Measurements from ENCODE around the gene DNAJC5. TPM values are rescaled to one million over a fixed set of nuclear protein-coding genes. Genes with fewer than 3 reads are reported as not detected.
A peak's percentile ranks its signal among the peaks of the same experiment; 100 is the strongest.

DNAJC5 gene
- total and polyA plus RNA-seq, 2 donors (not counting 1 experiment from before 2014, with no cell fraction given): 12.2 to 33.3 TPM

DNA sequence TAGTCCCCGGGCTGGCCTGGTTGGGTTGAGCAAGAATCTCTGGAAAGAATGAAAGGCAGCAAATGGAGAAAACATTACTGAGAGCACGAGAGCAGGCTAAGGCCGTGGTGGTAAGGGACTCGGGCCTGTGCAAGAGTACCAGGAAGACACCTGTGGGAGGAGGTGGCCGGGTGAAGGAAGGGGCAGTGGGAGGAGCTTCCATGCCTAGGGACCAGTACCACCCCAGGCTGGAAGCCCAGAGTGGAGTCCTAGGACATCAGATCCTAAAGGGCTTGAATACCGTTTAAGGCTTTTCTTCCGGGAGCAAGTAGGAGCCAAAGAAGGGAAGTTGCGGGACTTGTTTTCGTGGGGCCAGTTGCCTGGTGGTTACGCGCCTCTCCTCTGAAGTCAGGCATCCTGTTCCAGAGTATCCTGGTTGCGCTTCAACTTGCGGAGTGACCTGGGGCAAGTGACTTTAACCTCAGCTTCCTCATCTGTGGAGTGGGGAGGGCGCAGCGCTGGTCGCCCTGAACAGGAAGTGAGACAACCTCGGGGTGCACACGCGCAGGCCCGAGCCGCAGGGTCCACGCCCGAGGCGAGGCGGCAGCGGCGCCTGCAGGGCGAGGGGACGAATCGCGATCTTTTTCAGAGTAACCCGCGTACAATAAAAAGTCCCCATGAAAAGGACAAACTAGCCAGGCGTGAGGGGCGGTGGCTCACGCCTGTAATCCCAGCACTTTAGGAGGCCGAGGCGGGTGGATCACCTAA, 31.0 kb upstream of the DNAJC5 start:
- H3K27me3 Mint-ChIP-seq: no peaks in the 10 kb centered on the region
- Histone ChIP-seq H3K4me1 (ENCODE audit: control insufficient read depth in 2 of 2, insufficient read depth in 2 of 2, low read length in 2 of 2) (peaks cover 18 to 24% of the 10 kb centered on the region in 2 donors), H3K4me2 (replicated peaks; ENCODE audit: low read depth, low read length, poor library complexity, severe bottlenecking) (peak overlapping the region; percentile 94), H3K27me3 (replicated peaks in 1 of 4; ENCODE audit: control extremely low read depth in 1 of 4, control insufficient read depth in 3 of 4, insufficient read depth in 4 of 4, low read length in 3 of 4) (no peaks in the 10 kb centered on the region), H3K9me3 (ENCODE audit: control extremely low read depth in 1 of 3, control insufficient read depth in 2 of 3, insufficient read depth in 1 of 3, low read length in 2 of 3) (no peaks in the 10 kb centered on the region), H3K27ac (ENCODE audit: low read length in 2 of 2) (peak overlapping the region; percentile 89 to 90), H3K9ac (ENCODE audit: low read length) (peak overlapping the region; percentile 85), H3K4me3 (ENCODE audit: control extremely low read depth in 1 of 5, extremely low read depth in 1 of 5, insufficient read depth in 1 of 5, low read depth in 2 of 5, low read length in 4 of 5) (peak overlapping the region; percentile 39 to 97 (median 86)), H2AFZ (ENCODE audit: insufficient read depth, low read depth, low read length, poor library complexity, severe bottlenecking) (peak overlapping the region; percentile 85), H4K20me1 (ENCODE audit: control insufficient read depth, insufficient read depth, low read length, poor library complexity, severe bottlenecking) (peaks cover 10% of the 10 kb centered on the region), H3K36me3 (replicated peaks in 1 of 2; ENCODE audit: control extremely low read depth in 1 of 2, control insufficient read depth in 1 of 2, extremely low read depth in 1 of 2, insufficient read depth in 2 of 2, low read length in 1 of 2) (peaks cover 0 to 10% of the 10 kb centered on the region in 2 experiments), H3K79me2 (ENCODE audit: control insufficient read depth, insufficient read depth, low read length) (peaks cover 39% of the 10 kb centered on the region)
- H3K9me3 Mint-ChIP-seq (ENCODE audit: insufficient read depth): no peaks in the 10 kb centered on the region
- CTCF ChIA-PET: interaction anchor here (0.7 to 4.4 kb wide), 17 partner anchors 76 to 370 kb away, joined by 3 to 29 read pairs (median 7); partner anchors contain the start of genes ARFRP1, LIME1, PRPF6 and PTK6
- H3K27ac Mint-ChIP-seq: peak overlapping the region; percentile 97
- ATAC-seq (ENCODE audit: low read depth) (peak; percentile 77), DNase-seq (peak; percentile 95)
- intact Hi-C loops (cut with micrococcal nuclease): loop anchor here (1.0 to 2.0 kb wide), 7 partner anchors 78 to 368 kb away; partner anchors contain the start of genes SLC2A4RG and UCKL1
- no peak for TF ChIP-seq EZH2 (IDR thresholded peaks at IDR 0.05; ENCODE audit: borderline replicate concordance, insufficient read depth, low read depth, low read length, poor library complexity, severe bottlenecking)
- TF ChIP-seq, protein P1, sequence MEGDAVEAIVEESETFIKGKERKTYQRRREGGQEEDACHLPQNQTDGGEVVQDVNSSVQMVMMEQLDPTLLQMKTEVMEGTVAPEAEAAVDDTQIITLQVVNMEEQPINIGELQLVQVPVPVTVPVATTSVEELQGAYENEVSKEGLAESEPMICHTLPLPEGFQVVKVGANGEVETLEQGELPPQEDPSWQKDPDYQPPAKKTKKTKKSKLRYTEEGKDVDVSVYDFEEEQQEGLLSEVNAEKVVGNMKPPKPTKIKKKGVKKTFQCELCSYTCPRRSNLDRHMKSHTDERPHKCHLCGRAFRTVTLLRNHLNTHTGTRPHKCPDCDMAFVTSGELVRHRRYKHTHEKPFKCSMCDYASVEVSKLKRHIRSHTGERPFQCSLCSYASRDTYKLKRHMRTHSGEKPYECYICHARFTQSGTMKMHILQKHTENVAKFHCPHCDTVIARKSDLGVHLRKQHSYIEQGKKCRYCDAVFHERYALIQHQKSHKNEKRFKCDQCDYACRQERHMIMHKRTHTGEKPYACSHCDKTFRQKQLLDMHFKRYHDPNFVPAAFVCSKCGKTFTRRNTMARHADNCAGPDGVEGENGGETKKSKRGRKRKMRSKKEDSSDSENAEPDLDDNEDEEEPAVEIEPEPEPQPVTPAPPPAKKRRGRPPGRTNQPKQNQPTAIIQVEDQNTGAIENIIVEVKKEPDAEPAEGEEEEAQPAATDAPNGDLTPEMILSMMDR (IDR thresholded peaks at IDR 0.05): peak; percentile 77
- H3K4me1 Mint-ChIP-seq: peaks cover 30% of the 10 kb centered on the region
- WGBS (ENCODE audit: insufficient coverage): 3% methylated on average over 38 of the region's 38 CpGs
- POLR2A ChIA-PET: interaction anchor here (1.0 to 2.5 kb wide), 6 partner anchors 88 to 326 kb away, joined by 3 to 16 read pairs (median 6); partner anchors contain the start of genes GMEB2, PRPF6, PTK6 and SAMD10
- H3K4me3 Mint-ChIP-seq: peak overlapping the region; percentile 94

Measured in B cell (primary cell).